ENCODE measurements around the gene ANAPC15. TPM values are rescaled to one million over a fixed set of nuclear protein-coding genes. Genes with fewer than 3 reads are reported as not detected.
A peak's percentile ranks its signal among the peaks of the same experiment; 100 is the strongest.
"Not testable (repeated sequence)": the region's sequence is repeated elsewhere in the genome, so short reads cannot be mapped to it uniquely, and the experiment has no call there.

Gene ANAPC15
- total RNA-seq (89.9 TPM), polyA plus RNA-seq (56.3 TPM)
- long read RNA-seq, donor 1, partial matches to known transcripts: 0 of 4 reads
- long read RNA-seq, donor 1, other reads (novel, unspliced or antisense): 0 of 4 reads
- long read RNA-seq, donor 2: 0 reads
- long read RNA-seq, donor 3, transcript ANAPC15-201 (6 exons, 886 nt): major isoform, 21 of 50 reads
- long read RNA-seq, donor 3, transcript ANAPC15-217 (5 exons, 704 nt): minor isoform, 6 of 50 reads
- long read RNA-seq, donor 3, partial matches to known transcripts: 17 of 50 reads
- long read RNA-seq, donor 3, other reads (novel, unspliced or antisense): 0 of 50 reads
- long read RNA-seq, donor 4, transcript ANAPC15-201 (6 exons, 886 nt): major isoform, 7 of 23 reads
- long read RNA-seq, donor 4, partial matches to known transcripts: 6 of 23 reads
- long read RNA-seq, donor 4, other reads (novel, unspliced or antisense): 0 of 23 reads
- long read RNA-seq, donor 5, transcript ANAPC15-201 (6 exons, 886 nt): major isoform, 19 of 37 reads
- long read RNA-seq, donor 5, partial matches to known transcripts: 7 of 37 reads
- long read RNA-seq, donor 5, other reads (novel, unspliced or antisense): 0 of 37 reads
- long read RNA-seq, donor 6, transcript ANAPC15-201 (6 exons, 886 nt): major isoform, 17 of 30 reads
- long read RNA-seq, donor 6, transcript ANAPC15-208 (6 exons, 867 nt): minor isoform, 7 of 30 reads
- long read RNA-seq, donor 6, partial matches to known transcripts: 0 of 30 reads
- long read RNA-seq, donor 6, other reads (novel, unspliced or antisense): 0 of 30 reads
- long read RNA-seq, donor 7, transcript ANAPC15-201 (6 exons, 886 nt): minor isoform, 6 of 25 reads
- long read RNA-seq, donor 7, transcript ANAPC15-208 (6 exons, 867 nt): major isoform, 8 of 25 reads
- long read RNA-seq, donor 7, partial matches to known transcripts: 5 of 25 reads
- long read RNA-seq, donor 7, other reads (novel, unspliced or antisense): 0 of 25 reads
- long read RNA-seq, donor 8, partial matches to known transcripts: 0 of 5 reads
- long read RNA-seq, donor 8, other reads (novel, unspliced or antisense): 0 of 5 reads
- long read RNA-seq, donor 9, transcript ANAPC15-201 (6 exons, 886 nt): major isoform, 7 of 27 reads
- long read RNA-seq, donor 9, transcript ANAPC15-208 (6 exons, 867 nt): minor isoform, 6 of 27 reads
- long read RNA-seq, donor 9, partial matches to known transcripts: 5 of 27 reads
- long read RNA-seq, donor 9, other reads (novel, unspliced or antisense): 0 of 27 reads
- long read RNA-seq, donor 10, transcript ANAPC15-204 (6 exons, 848 nt): minor isoform, 5 of 35 reads
- long read RNA-seq, donor 10, transcript ANAPC15-201 (6 exons, 886 nt): major isoform, 10 of 35 reads
- long read RNA-seq, donor 10, transcript ANAPC15-208 (6 exons, 867 nt): minor isoform, 7 of 35 reads
- long read RNA-seq, donor 10, partial matches to known transcripts: 6 of 35 reads
- long read RNA-seq, donor 10, other reads (novel, unspliced or antisense): 5 of 35 reads

DNA sequence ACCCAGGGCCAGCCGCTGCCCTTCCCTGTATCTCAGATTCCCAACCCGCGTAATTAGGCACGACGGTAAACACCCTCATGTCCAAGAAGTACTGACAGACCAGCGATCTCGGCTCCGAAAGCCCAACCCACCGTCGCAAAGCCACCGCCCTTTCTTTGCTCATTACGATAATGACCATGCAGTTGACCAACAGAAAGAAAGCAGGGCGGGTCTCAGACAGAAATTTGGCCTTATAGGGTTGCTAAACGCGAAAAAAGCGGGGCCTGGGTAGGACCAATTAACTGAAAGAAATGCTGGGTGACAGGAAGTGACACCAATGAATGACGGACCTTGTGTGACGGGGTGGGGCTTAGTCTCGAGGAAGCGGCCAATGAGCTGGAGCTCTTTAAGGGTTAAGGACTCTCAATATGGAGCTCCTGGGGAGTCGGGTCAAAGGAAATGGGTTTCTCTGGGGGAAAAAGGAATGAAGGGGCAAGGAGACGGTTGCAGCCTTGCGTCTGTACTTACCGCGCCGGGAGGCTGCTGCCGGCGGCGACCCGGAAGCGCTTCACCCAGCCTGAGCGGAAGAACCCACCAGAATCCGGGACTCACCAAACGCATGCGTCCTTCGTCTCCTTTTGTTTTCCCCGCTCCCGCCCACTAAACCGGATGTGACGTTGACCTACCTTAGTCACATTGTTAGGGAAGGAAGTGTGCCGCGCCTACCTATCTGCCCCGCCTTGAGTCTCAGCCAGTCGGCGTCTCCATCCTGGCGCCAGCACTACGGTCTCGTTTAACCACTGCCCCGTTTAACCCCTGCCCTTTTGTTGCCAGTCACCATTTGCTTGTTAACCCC, at the start of gene ANAPC15:
TSS of gene ANAPC15 (minus strand) at position 553 of the 835 bp plus-strand sequence. CDS start 1,419 bp downstream, outside the sequence.
- WGBS: under 1% methylated on average over 49 of the region's 49 CpGs

GRCh38 chr11:72160319-72160718, 47.8 kb upstream of the ANAPC15 start:
- 97% methylated on average over 2 of the region's 2 CpGs for WGBS
- no peak overlapping the region for H3K27ac ChIP-seq (ENCODE audit: low read depth in 1 of 2, low read length in 1 of 2)

More for the DNA sequence above, at the start of gene ANAPC15:
- no peaks in the 10 kb centered on the region for H3K9me3 ChIP-seq (ENCODE audit: control insufficient read depth in 2 of 2, insufficient read depth in 1 of 2, low read length in 1 of 2)
- peak within 1 kb of the TSS; percentile 58 to 81 for H3K4me3 ChIP-seq (ENCODE audit: low read length in 2 of 2)
- H3K36me3 ChIP-seq (ENCODE audit: control insufficient read depth in 2 of 2, insufficient read depth in 2 of 2, low read length in 1 of 2): peaks cover 28 to 31% of the 10 kb centered on the region in 2 donors
- H3K27me3 ChIP-seq (ENCODE audit: control insufficient read depth in 2 of 2, insufficient read depth in 1 of 2, low read length in 1 of 2): no peaks in the 10 kb centered on the region
- peak; percentile 96 to 100 (median 99) for DNase-seq (ENCODE audit: low read depth in 6 of 9, low spot score in 9 of 9)
- peak within 1 kb of the TSS; percentile 94 to 99 for H3K27ac ChIP-seq (ENCODE audit: low read depth in 1 of 2, low read length in 1 of 2)
- peaks cover 9 to 14% of the 10 kb centered on the region in 2 donors for H3K4me1 ChIP-seq (ENCODE audit: control insufficient read depth in 2 of 2, insufficient read depth in 2 of 2, low read length in 2 of 2)

GRCh38 chr11:72157131-72157530, 44.6 kb upstream of the ANAPC15 start:
- Histone ChIP-seq H3K27me3 (ENCODE audit: control insufficient read depth in 2 of 2, insufficient read depth in 1 of 2, low read length in 1 of 2) (no peaks in the 10 kb centered on the region), H3K4me1 (ENCODE audit: control insufficient read depth in 2 of 2, insufficient read depth in 2 of 2, low read length in 2 of 2) (no peaks in the 10 kb centered on the region), H3K9me3 (ENCODE audit: control insufficient read depth in 2 of 2, insufficient read depth in 1 of 2, low read length in 1 of 2) (no peaks in the 10 kb centered on the region), H3K36me3 (ENCODE audit: control insufficient read depth in 2 of 2, insufficient read depth in 2 of 2, low read length in 1 of 2) (no peaks in the 10 kb centered on the region), H3K27ac (ENCODE audit: low read depth in 1 of 2, low read length in 1 of 2) (no peak overlapping the region), H3K4me3 (ENCODE audit: low read length in 2 of 2) (no peak overlapping the region)
- 96% methylated on average over 4 of the region's 4 CpGs for WGBS
- DNase-seq (ENCODE audit: low read depth in 6 of 9, low spot score in 9 of 9): no peak

More at GRCh38 chr11:72160319-72160718, 47.8 kb upstream of the ANAPC15 start:
- Histone ChIP-seq H3K27me3 (ENCODE audit: control insufficient read depth in 2 of 2, insufficient read depth in 1 of 2, low read length in 1 of 2) (peaks cover 0 to 4% of the 10 kb centered on the region in 2 donors), H3K9me3 (ENCODE audit: control insufficient read depth in 2 of 2, insufficient read depth in 1 of 2, low read length in 1 of 2) (no peaks in the 10 kb centered on the region), H3K4me1 (ENCODE audit: control insufficient read depth in 2 of 2, insufficient read depth in 2 of 2, low read length in 2 of 2) (no peaks in the 10 kb centered on the region), H3K36me3 (ENCODE audit: control insufficient read depth in 2 of 2, insufficient read depth in 2 of 2, low read length in 1 of 2) (no peaks in the 10 kb centered on the region), H3K4me3 (ENCODE audit: low read length in 2 of 2) (no peak overlapping the region)
- DNase-seq (ENCODE audit: low read depth in 6 of 9, low spot score in 9 of 9): no peak

GRCh38 chr11:72155751-72156150, 43.3 kb upstream of the ANAPC15 start:
- 91% methylated on average over 4 of the region's 4 CpGs for WGBS
- H3K4me1 ChIP-seq (ENCODE audit: control insufficient read depth in 2 of 2, insufficient read depth in 2 of 2, low read length in 2 of 2): no peaks in the 10 kb centered on the region
- no peaks in the 10 kb centered on the region for H3K36me3 ChIP-seq (ENCODE audit: control insufficient read depth in 2 of 2, insufficient read depth in 2 of 2, low read length in 1 of 2)
- H3K4me3 ChIP-seq (ENCODE audit: low read length in 2 of 2): no peak overlapping the region
- DNase-seq (ENCODE audit: low read depth in 6 of 9, low spot score in 9 of 9): no peak
- no peaks in the 10 kb centered on the region for H3K9me3 ChIP-seq (ENCODE audit: control insufficient read depth in 2 of 2, insufficient read depth in 1 of 2, low read length in 1 of 2)
- no peaks in the 10 kb centered on the region for H3K27me3 ChIP-seq (ENCODE audit: control insufficient read depth in 2 of 2, insufficient read depth in 1 of 2, low read length in 1 of 2)
- no peak overlapping the region for H3K27ac ChIP-seq (ENCODE audit: low read depth in 1 of 2, low read length in 1 of 2)

- H3K9me3 ChIP-seq (ENCODE audit: control insufficient read depth in 2 of 2, insufficient read depth in 1 of 2, low read length in 1 of 2): no peaks in the 10 kb centered on the region
- no peaks in the 10 kb centered on the region for H3K4me1 ChIP-seq (ENCODE audit: control insufficient read depth in 2 of 2, insufficient read depth in 2 of 2, low read length in 2 of 2)
- no peaks in the 10 kb centered on the region for H3K36me3 ChIP-seq (ENCODE audit: control insufficient read depth in 2 of 2, insufficient read depth in 2 of 2, low read length in 1 of 2)
- H3K27ac ChIP-seq (ENCODE audit: low read depth in 1 of 2, low read length in 1 of 2): no peak overlapping the region
- WGBS: 97% methylated on average over 3 of the region's 3 CpGs
- no peak for DNase-seq (ENCODE audit: low read depth in 6 of 9, low spot score in 9 of 9)
- no peaks in the 10 kb centered on the region for H3K27me3 ChIP-seq (ENCODE audit: control insufficient read depth in 2 of 2, insufficient read depth in 1 of 2, low read length in 1 of 2)
- H3K4me3 ChIP-seq (ENCODE audit: low read length in 2 of 2): no peak overlapping the region
These were observed 42.3 kb upstream of the ANAPC15 start for GRCh38 chr11:72154816-72155215.

GRCh38 chr11:72153874-72154273, 41.4 kb upstream of the ANAPC15 start:
- WGBS: 97% methylated on average over 6 of the region's 6 CpGs
- not testable (repeated sequence) for H3K27ac ChIP-seq (ENCODE audit: low read depth in 1 of 2, low read length in 1 of 2); H3K36me3 ChIP-seq (ENCODE audit: control insufficient read depth in 2 of 2, insufficient read depth in 2 of 2, low read length in 1 of 2); DNase-seq (ENCODE audit: low read depth in 6 of 9, low spot score in 9 of 9); H3K27me3 ChIP-seq (ENCODE audit: control insufficient read depth in 2 of 2, insufficient read depth in 1 of 2, low read length in 1 of 2); H3K4me3 ChIP-seq (ENCODE audit: low read length in 2 of 2); H3K4me1 ChIP-seq (ENCODE audit: control insufficient read depth in 2 of 2, insufficient read depth in 2 of 2, low read length in 2 of 2); H3K9me3 ChIP-seq (ENCODE audit: control insufficient read depth in 2 of 2, insufficient read depth in 1 of 2, low read length in 1 of 2)

DNA sequence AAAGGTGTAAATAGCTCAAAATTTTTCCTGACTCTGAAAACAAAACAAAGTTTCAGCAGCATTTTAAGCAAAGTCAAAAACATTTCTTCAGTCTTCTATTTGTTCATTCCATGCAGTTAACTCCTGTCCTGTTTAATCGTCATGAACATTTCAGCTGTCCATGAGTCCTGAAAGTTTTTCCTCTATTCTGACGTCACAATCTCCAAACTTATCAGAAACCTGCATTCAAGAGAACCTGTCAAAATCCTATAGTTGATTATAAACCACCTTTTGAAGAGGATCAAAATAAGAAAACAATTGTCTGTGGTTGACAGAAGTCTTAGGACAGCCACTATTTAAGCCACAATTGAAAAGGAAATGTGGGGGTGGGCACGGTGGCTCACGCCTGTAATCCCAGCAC, 38.4 kb upstream of the ANAPC15 start:
- Histone ChIP-seq H3K27me3 (ENCODE audit: control insufficient read depth in 2 of 2, insufficient read depth in 1 of 2, low read length in 1 of 2) (no peaks in the 10 kb centered on the region), H3K4me1 (ENCODE audit: control insufficient read depth in 2 of 2, insufficient read depth in 2 of 2, low read length in 2 of 2) (no peaks in the 10 kb centered on the region), H3K4me3 (ENCODE audit: low read length in 2 of 2) (no peak overlapping the region), H3K27ac (ENCODE audit: low read depth in 1 of 2, low read length in 1 of 2) (no peak overlapping the region), H3K36me3 (ENCODE audit: control insufficient read depth in 2 of 2, insufficient read depth in 2 of 2, low read length in 1 of 2) (no peaks in the 10 kb centered on the region), H3K9me3 (ENCODE audit: control insufficient read depth in 2 of 2, insufficient read depth in 1 of 2, low read length in 1 of 2) (no peaks in the 10 kb centered on the region)
- 94% methylated on average over 4 of the region's 4 CpGs for WGBS
- no peak for DNase-seq (ENCODE audit: low read depth in 6 of 9, low spot score in 9 of 9)

- no peak overlapping the region for H3K27ac ChIP-seq (ENCODE audit: low read depth in 1 of 2, low read length in 1 of 2)
- WGBS: 46% methylated on average over 2 of the region's 2 CpGs
- H3K36me3 ChIP-seq (ENCODE audit: control insufficient read depth in 2 of 2, insufficient read depth in 2 of 2, low read length in 1 of 2): no peaks in the 10 kb centered on the region
- no peak for DNase-seq (ENCODE audit: low read depth in 6 of 9, low spot score in 9 of 9)
- H3K4me3 ChIP-seq (ENCODE audit: low read length in 2 of 2): no peak overlapping the region
- H3K9me3 ChIP-seq (ENCODE audit: control insufficient read depth in 2 of 2, insufficient read depth in 1 of 2, low read length in 1 of 2): no peaks in the 10 kb centered on the region
- H3K4me1 ChIP-seq (ENCODE audit: control insufficient read depth in 2 of 2, insufficient read depth in 2 of 2, low read length in 2 of 2): peaks cover 0 to 7% of the 10 kb centered on the region in 2 donors
- no peaks in the 10 kb centered on the region for H3K27me3 ChIP-seq (ENCODE audit: control insufficient read depth in 2 of 2, insufficient read depth in 1 of 2, low read length in 1 of 2)
These were observed 34.1 kb upstream of the ANAPC15 start for GRCh38 chr11:72146625-72147024.
